DOHH2 (cell line): ENCODE measurements around the gene SNTN.

ENCODE experiments used
- CTCF ChIP-seq: fragments of 200-600 bp; sonication (generic); IDR thresholded peaks from one replicate; pipeline ENCODE4 v1.5.1; 2014; ENCODE audit warnings: antibody characterized with exemption, mild to moderate bottlenecking, low read depth, low read length; ENCODE audit not compliant: poor library complexity, severe bottlenecking
- EZH2phosphoT487 ChIP-seq: fragments of 200-600 bp; sonication (generic); IDR thresholded peaks from 2 replicates; pipeline ENCODE4 v1.6.1; 2017; ENCODE audit warnings: borderline replicate concordance, mild to moderate bottlenecking, antibody characterized with exemption, low read length, moderate library complexity, mixed read lengths

GRCh38 chr3:63707731-63708130 lies 55.3 kb downstream of the SNTN start:
- TF ChIP-seq CTCF = no peak
- no peak for TF ChIP-seq EZH2phosphoT487
